ENCODE results near the gene SOX6.

SOX6 gene

DNA sequence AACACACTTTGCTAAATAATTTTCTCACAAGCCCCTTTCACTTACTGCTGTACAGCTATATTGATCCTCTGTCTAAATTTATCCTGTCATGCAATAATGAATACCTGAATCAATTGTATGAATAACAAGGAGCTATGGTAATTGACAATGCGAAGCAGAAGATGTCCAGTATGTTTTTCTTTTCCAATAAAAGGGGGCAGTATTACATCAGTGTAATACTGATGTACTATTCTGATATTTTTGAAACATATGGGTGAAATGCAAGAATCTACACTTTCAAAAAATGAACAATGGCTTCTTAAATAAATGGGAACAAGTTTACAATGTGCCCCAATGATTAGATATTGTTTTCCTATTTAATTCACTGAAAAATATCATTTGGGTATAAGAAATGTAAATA, 315.1 kb downstream of the SOX6 start:
- no peak for DNase-seq
- Mint-ChIP-seq H3K27ac (no peak overlapping the region), H3K36me3 (ENCODE audit: low read depth) (peaks cover 5% of the 10 kb centered on the region), H3K27me3 (ENCODE audit: low read depth, poor library complexity) (peaks cover 3% of the 10 kb centered on the region), H3K9me3 (no peaks in the 10 kb centered on the region), H3K4me1 (peaks cover 12% of the 10 kb centered on the region), H3K4me3 (no peak overlapping the region)
- TF ChIP-seq, protein P1, sequence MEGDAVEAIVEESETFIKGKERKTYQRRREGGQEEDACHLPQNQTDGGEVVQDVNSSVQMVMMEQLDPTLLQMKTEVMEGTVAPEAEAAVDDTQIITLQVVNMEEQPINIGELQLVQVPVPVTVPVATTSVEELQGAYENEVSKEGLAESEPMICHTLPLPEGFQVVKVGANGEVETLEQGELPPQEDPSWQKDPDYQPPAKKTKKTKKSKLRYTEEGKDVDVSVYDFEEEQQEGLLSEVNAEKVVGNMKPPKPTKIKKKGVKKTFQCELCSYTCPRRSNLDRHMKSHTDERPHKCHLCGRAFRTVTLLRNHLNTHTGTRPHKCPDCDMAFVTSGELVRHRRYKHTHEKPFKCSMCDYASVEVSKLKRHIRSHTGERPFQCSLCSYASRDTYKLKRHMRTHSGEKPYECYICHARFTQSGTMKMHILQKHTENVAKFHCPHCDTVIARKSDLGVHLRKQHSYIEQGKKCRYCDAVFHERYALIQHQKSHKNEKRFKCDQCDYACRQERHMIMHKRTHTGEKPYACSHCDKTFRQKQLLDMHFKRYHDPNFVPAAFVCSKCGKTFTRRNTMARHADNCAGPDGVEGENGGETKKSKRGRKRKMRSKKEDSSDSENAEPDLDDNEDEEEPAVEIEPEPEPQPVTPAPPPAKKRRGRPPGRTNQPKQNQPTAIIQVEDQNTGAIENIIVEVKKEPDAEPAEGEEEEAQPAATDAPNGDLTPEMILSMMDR (IDR thresholded peaks at IDR 0.05), result no peak

DNA sequence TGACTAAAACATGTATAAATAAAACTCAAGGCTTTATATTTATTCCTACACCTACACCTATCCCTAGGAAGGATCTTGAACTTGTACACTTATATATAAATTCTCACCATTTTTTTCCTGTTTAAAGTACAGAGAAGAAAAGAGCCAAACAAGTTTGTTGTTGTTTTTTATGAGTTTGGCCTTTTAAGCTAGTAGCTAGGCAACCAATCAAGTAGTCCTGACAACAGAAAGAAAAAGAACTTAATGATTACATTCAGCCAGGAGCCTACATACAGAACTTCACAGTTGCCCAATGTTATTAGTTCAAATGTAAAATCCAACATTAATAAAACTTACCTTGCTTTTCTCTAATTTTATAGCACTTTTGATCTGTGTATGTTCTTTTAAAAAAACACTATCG, 316.2 kb downstream of the SOX6 start:
- Mint-ChIP-seq H3K4me1 (peaks cover 12% of the 10 kb centered on the region), H3K36me3 (ENCODE audit: low read depth) (peaks cover 5% of the 10 kb centered on the region), H3K27me3 (ENCODE audit: low read depth, poor library complexity) (peaks cover 3% of the 10 kb centered on the region), H3K9me3 (no peaks in the 10 kb centered on the region), H3K4me3 (no peak overlapping the region), H3K27ac (no peak overlapping the region)
- DNase-seq, result no peak
- TF ChIP-seq, protein P1 (IDR thresholded peaks at IDR 0.05), result no peak

DNA sequence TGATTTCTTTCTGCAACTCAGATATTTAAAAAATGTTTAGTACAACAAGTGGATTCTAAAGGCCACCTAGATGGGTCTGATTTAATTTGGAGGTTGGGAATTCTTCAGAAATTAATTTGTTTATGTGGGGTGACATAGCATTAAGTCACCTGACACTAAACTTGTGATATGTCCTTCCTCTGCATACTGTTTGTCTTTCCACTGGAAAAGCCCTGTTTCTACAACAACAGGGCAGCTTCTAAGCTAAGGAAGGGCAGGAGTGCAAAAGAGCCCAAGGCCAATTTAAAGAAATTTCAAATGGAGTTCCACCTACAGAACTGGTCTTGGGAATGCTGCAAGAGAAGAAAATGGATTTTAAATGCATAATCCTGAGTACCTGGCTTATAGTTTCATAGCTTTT, 319.2 kb downstream of the SOX6 start:
- H3K4me3 Mint-ChIP-seq, result no peak overlapping the region
- H3K9me3 Mint-ChIP-seq, result no peaks in the 10 kb centered on the region
- peaks cover 12% of the 10 kb centered on the region for H3K4me1 Mint-ChIP-seq
- no peak for DNase-seq
- TF ChIP-seq, protein P1 (IDR thresholded peaks at IDR 0.05), result no peak
- H3K27me3 Mint-ChIP-seq (ENCODE audit: low read depth, poor library complexity), result peaks cover 3% of the 10 kb centered on the region
- no peak overlapping the region for H3K27ac Mint-ChIP-seq
- no peaks in the 10 kb centered on the region for H3K36me3 Mint-ChIP-seq (ENCODE audit: low read depth)

DNA sequence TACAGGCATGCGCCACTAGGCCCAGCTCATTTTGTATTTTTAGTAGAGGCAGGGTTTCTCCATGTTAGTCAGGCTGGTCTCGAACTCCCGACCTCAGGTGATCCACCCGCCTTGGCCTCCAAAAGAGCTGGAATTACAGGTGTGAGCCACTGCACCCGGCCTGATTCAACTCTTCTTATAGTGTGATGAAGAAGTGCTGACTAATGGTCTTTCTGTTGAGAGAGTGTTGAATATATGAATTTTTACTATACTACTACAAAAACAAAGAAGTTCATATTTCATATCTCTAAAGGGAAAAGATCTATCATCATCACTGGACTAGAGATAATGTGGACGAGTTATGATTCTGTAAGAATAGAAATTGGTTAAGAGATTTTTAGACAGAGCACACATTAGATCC, 320.1 kb downstream of the SOX6 start:
- H3K4me1 Mint-ChIP-seq, result peaks cover 12% of the 10 kb centered on the region
- TF ChIP-seq, protein P1 (IDR thresholded peaks at IDR 0.05), result no peak
- peaks cover 3% of the 10 kb centered on the region for H3K27me3 Mint-ChIP-seq (ENCODE audit: low read depth, poor library complexity)
- H3K4me3 Mint-ChIP-seq, result no peak overlapping the region
- no peaks in the 10 kb centered on the region for H3K9me3 Mint-ChIP-seq
- H3K27ac Mint-ChIP-seq, result no peak overlapping the region
- H3K36me3 Mint-ChIP-seq (ENCODE audit: low read depth), result no peaks in the 10 kb centered on the region
- DNase-seq, result no peak

DNA sequence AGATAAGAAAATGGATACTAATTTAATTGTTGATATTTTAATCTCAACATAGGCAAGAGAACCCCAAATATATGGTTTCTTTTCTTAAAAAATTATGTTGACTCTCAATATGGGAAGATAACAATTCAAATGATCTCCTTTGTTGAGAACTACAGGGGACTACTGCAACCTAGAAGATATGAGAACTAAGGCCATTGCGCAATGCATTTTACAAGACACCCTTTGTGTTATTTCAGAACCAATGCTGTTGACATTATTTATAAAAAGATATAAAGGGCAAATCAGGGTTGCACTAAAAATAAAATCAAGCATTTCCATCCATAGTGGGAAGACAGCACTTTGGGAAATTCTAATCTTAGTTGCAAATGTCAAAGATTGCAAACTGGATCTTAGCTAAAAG, 322.3 kb downstream of the SOX6 start:
- no peak for DNase-seq

DNA sequence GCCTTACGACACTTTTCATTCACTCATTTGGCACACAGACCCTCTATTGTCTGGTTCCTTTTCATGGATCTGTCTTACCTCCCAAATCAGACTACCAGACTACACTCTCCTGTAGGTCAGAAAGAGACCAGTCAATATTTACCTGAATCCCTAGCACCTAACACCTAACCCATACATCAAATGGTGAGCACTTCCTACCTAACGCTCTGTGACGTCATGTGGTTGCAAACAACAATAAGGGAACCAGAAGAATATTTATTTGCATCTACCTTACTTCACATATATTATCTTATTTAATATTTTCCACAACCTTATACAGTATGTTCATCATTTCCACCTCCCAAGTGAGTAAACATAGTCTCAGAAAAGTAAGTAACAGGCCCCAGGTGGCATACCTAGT, 323.4 kb downstream of the SOX6 start:
- TF ChIP-seq, protein P1 (IDR thresholded peaks at IDR 0.05), result no peak
- Mint-ChIP-seq H3K4me1 (peaks cover 4% of the 10 kb centered on the region), H3K4me3 (no peak overlapping the region), H3K36me3 (ENCODE audit: low read depth) (no peaks in the 10 kb centered on the region), H3K27me3 (ENCODE audit: low read depth, poor library complexity) (peaks cover 3% of the 10 kb centered on the region), H3K9me3 (no peaks in the 10 kb centered on the region), H3K27ac (no peak overlapping the region)
- no peak for DNase-seq

More for the DNA sequence above, 322.3 kb downstream of the SOX6 start:
- Mint-ChIP-seq H3K4me1 (peaks cover 4% of the 10 kb centered on the region), H3K27ac (no peak overlapping the region), H3K27me3 (ENCODE audit: low read depth, poor library complexity) (peaks cover 3% of the 10 kb centered on the region), H3K9me3 (no peaks in the 10 kb centered on the region), H3K36me3 (ENCODE audit: low read depth) (no peaks in the 10 kb centered on the region), H3K4me3 (no peak overlapping the region)
- TF ChIP-seq, protein P1 (IDR thresholded peaks at IDR 0.05), result no peak

All from nephron progenitor cell (in vitro differentiated cells).